IMR-90 (cell line): ENCODE data around the gene DOCK2. TPM values are rescaled to one million over a fixed set of nuclear protein-coding genes. Genes with fewer than 3 reads are reported as not detected.

Source experiments
- ATAC-seq: fragments of 200-7000 bp; cut with Tn5 transposase; 2 replicates; pipeline ENCODE4 v1.9.1; 2020; ENCODE audit warnings: low read depth, mild to moderate bottlenecking, moderate library complexity
- BruUV-seq: library from RNA; stranded (reverse); fragments of 400-500 nt; replicated peaks from 2 replicates; lab custom pipeline; 2021; lab: Mats Ljungman, UMichigan
- CTCF ChIA-PET: fragments of 300-600 bp; formaldehyde crosslinking; extraction: SDS; loops from one replicate; lab custom pipeline; 2021; ENCODE audit warnings: antibody characterized with exemption; lab: Yijun Ruan, JAX
- POLR2A ChIA-PET: fragments of 300-600 bp; sonication (Branson Sonifier 250); formaldehyde crosslinking; loops from one replicate; lab custom pipeline; 2022; ENCODE audit warnings: antibody characterized with exemption; ENCODE audit not compliant: unreplicated experiment; lab: Charles Lee
- DNase-seq: peaks from one replicate; pipeline ENCODE4 v3.0.0; 2013
- H2AFZ ChIP-seq: replicated peaks from 2 replicates; pipeline ENCODE3; 2013; ENCODE audit warnings: low read length, mild to moderate bottlenecking; ENCODE audit not compliant: poor library complexity
- H2AK5ac ChIP-seq: 2 replicates; pipeline ENCODE4 v1.6.1; 2013; ENCODE audit warnings: low read depth, low read length, inconsistent platforms
- H2AK9ac ChIP-seq: replicated peaks from 2 replicates; pipeline ENCODE3; 2013; ENCODE audit warnings: mild to moderate bottlenecking, low read depth, low read length, moderate library complexity; ENCODE audit not compliant: poor library complexity
- H2BK120ac ChIP-seq: 2 replicates; pipeline ENCODE4 v1.6.1; 2013; ENCODE audit warnings: low read depth, low read length, inconsistent platforms
- H2BK15ac ChIP-seq: 3 replicates; pipeline ENCODE4 v1.6.1; 2013; ENCODE audit warnings: low read depth, low read length, inconsistent platforms
- H2BK20ac ChIP-seq: 2 replicates; pipeline ENCODE4 v1.6.1; 2013; ENCODE audit warnings: low read depth, mild to moderate bottlenecking, inconsistent platforms, low read length, moderate library complexity
- H2BK5ac ChIP-seq: 2 replicates; pipeline ENCODE4 v1.6.1; 2013; ENCODE audit warnings: mild to moderate bottlenecking, low read depth, low read length, inconsistent platforms; ENCODE audit not compliant: poor library complexity, severe bottlenecking
- H3K14ac ChIP-seq: replicated peaks from 2 replicates; pipeline ENCODE4 v1.6.1; 2013; ENCODE audit warnings: low read depth, low read length, inconsistent platforms
- H3K18ac ChIP-seq: 2 replicates; pipeline ENCODE4 v1.6.1; 2013; ENCODE audit warnings: low read depth, low read length, control low read depth
- H3K23ac ChIP-seq: 2 replicates; pipeline ENCODE4 v1.6.1; 2013; ENCODE audit warnings: low read depth, low read length, inconsistent platforms
- H3K27ac ChIP-seq: 2 replicates; pipeline ENCODE4 v1.5.1; 2013; ENCODE audit warnings: mild to moderate bottlenecking, control low read depth, low read length; ENCODE audit not compliant: insufficient read depth
- H3K27me3 ChIP-seq: 2 replicates; pipeline ENCODE4 v1.6.1; 2013; ENCODE audit warnings: low read length; ENCODE audit not compliant: control insufficient read depth, insufficient read depth
- H3K36me3 ChIP-seq: 2 replicates; pipeline ENCODE4 v1.6.1; 2013; ENCODE audit warnings: low read length, mixed read lengths; ENCODE audit not compliant: control insufficient read depth, insufficient read depth
- H3K4ac ChIP-seq: 2 replicates; pipeline ENCODE4 v1.6.1; 2013; ENCODE audit warnings: low read depth, low read length, inconsistent platforms
- H3K4me1 ChIP-seq: 2 replicates; pipeline ENCODE4 v1.6.1; 2013; ENCODE audit warnings: low read length, mixed read lengths; ENCODE audit not compliant: control insufficient read depth, insufficient read depth
- H3K4me2 ChIP-seq: 2 replicates; pipeline ENCODE4 v1.6.1; 2013; ENCODE audit warnings: low read depth, mild to moderate bottlenecking, control low read depth, low read length, moderate library complexity
- H3K4me3 ChIP-seq: 2 replicates; pipeline ENCODE4 v1.5.1; 2013; ENCODE audit warnings: low read depth, mild to moderate bottlenecking, control low read depth, low read length, moderate library complexity; ENCODE audit not compliant: insufficient read depth
- H3K56ac ChIP-seq: 2 replicates; pipeline ENCODE4 v1.6.1; 2013; ENCODE audit warnings: low read length, inconsistent platforms; ENCODE audit not compliant: insufficient read depth; ENCODE audit errors: extremely low read depth
- H3K79me1 ChIP-seq, 2 experiments: 2 replicates each; pipeline ENCODE4 v1.6.1; 2013; ENCODE audit warnings: low read length in 2 of 2, inconsistent platforms in 1 of 2, low read depth in 1 of 2
- H3K9ac ChIP-seq: 2 replicates; pipeline ENCODE4 v1.6.1; 2013; ENCODE audit warnings: low read depth, low read length, control low read depth
- H3K9me1 ChIP-seq: 2 replicates; pipeline ENCODE4 v1.6.1; 2013; ENCODE audit warnings: low read length, inconsistent platforms; ENCODE audit not compliant: insufficient read depth
- H3K9me3 ChIP-seq: 2 replicates; pipeline ENCODE4 v1.6.1; 2013; ENCODE audit warnings: low read length; ENCODE audit not compliant: control insufficient read depth, insufficient read depth
- H4K20me1 ChIP-seq: 2 replicates; pipeline ENCODE4 v1.6.1; 2013; ENCODE audit warnings: low read length, inconsistent platforms; ENCODE audit not compliant: insufficient read depth
- H4K5ac ChIP-seq: 2 replicates; pipeline ENCODE4 v1.6.1; 2013; ENCODE audit warnings: mild to moderate bottlenecking, low read depth, low read length, control low read depth
- H4K8ac ChIP-seq, 2 experiments: 2 replicates each; pipeline ENCODE4 v1.6.1; 2013; ENCODE audit warnings: low read depth in 2 of 2, low read length in 2 of 2, control low read depth in 1 of 2, inconsistent platforms in 1 of 2
- H4K91ac ChIP-seq: 2 replicates; pipeline ENCODE4 v1.6.1; 2013; ENCODE audit warnings: low read depth, low read length, inconsistent platforms; ENCODE audit not compliant: insufficient read depth
- SMC3 ChIP-seq: fragments of 150-350 bp; IDR thresholded peaks from 2 replicates; pipeline ENCODE4 v1.6.1; 2016; ENCODE audit warnings: low read depth, mild to moderate bottlenecking, antibody characterized with exemption, low read length, moderate library complexity
- WGBS, 2 experiments: methylation state at CpG; one replicate each; pipeline versions ENCODE4 v1.1.5 to v1.1.7; 2013; ENCODE audit warnings: missing lambda C conversion rate in 2 of 2; ENCODE audit not compliant: insufficient read length in 1 of 2; ENCODE audit errors: extremely low coverage in 2 of 2; 5-methylcytosine and 5-hydroxymethylcytosine counted together
- dilution Hi-C: fragments of 300-500 bp; cut with HindIII; formaldehyde crosslinking; loops from one replicate; pipeline ENCODE4 v1.14.3; 2018; ENCODE audit warnings: low sequenced_read_pairs; ENCODE audit not compliant: unreplicated experiment
- in situ Hi-C: fragments of 300-500 bp; cut with MboI; formaldehyde crosslinking; loops from 3 replicates; pipeline ENCODE4 v1.14.3; 2019; ENCODE audit warnings: low sequenced_read_pairs, inconsistent platforms, mixed read lengths
- intact Hi-C: fragments of 100-400 bp; cut with micrococcal nuclease; formaldehyde crosslinking; loops from 2 replicates; pipeline ENCODE4 v1.10.0; 2022
- microRNA-seq, 2 experiments: library from miRNA; stranded (forward) in 1 of 2; unstranded in 1 of 2; fragments of 10-50 nt in 1 of 2; fragments of <30 nt in 1 of 2; gene quantifications in 1 of 2; microRNA quantifications in 1 of 2; one replicate each; pipeline versions ENCODE3 to v1.1.0; 2013 to 2020; ENCODE audit not compliant: insufficient read depth in 1 of 2, insufficient read length in 1 of 2, unreplicated experiment in 1 of 2
- polyA plus RNA-seq, 3 experiments: library from polyadenylated mRNA; depleted of rRNA; stranded (reverse); fragments of >200 nt; gene quantifications; 2 replicates each; pipeline ENCODE4 v1.2.3, GENCODE V29; 2012; ENCODE audit warnings: low replicate concordance in 1 of 3
- small RNA-seq, 5 experiments: library from RNA; depleted of rRNA; stranded (forward); fragments of <200 nt; gene quantifications; one replicate each; pipeline ENCODE3, GENCODE V24; 2012
- total RNA-seq: library from RNA; depleted of rRNA; stranded (reverse); fragments of >200 nt; gene quantifications from 2 replicates; pipeline ENCODE4 v1.2.3, GENCODE V29; 2012; rRNA removed

DOCK2 gene
- total and polyA plus RNA-seq, 2 of the 4 experiments (the other 2 are of a cell fraction), result 0.72 to 3.0 TPM

- Histone ChIP-seq H3K4ac (no peak overlapping the region), H3K56ac (no peak overlapping the region), H3K79me1 (no peaks in the 10 kb centered on the region), H2AK9ac (no peak overlapping the region), H2AFZ (no peak overlapping the region), H2BK15ac (no peak overlapping the region), H3K9me1 (no peaks in the 10 kb centered on the region), H2BK120ac (no peak overlapping the region), H4K20me1 (no peaks in the 10 kb centered on the region), H3K23ac (no peak overlapping the region), H3K9ac (no peak overlapping the region), H2AK5ac (no peak overlapping the region), H3K36me3 (no peaks in the 10 kb centered on the region), H4K8ac (0 out of 4 replicates have a peak overlapping the region, but pooled peaks of 1 of the 2 experiments have one; percentile 69), H3K4me3 (no peak overlapping the region), H3K18ac (no peak overlapping the region), H3K27ac (no peak overlapping the region), H4K5ac (no peak overlapping the region), H3K4me2 (no peak overlapping the region), H3K9me3 (no peaks in the 10 kb centered on the region), H3K4me1 (no peaks in the 10 kb centered on the region), H3K14ac (no peak overlapping the region), H2BK5ac (no peak overlapping the region), H3K27me3 (no peaks in the 10 kb centered on the region), H2BK20ac (no peak overlapping the region), H4K91ac (no peak overlapping the region; the same call in 1 of the 2 replicates)
- POLR2A ChIA-PET, result no interaction called here
- 100% methylated on average over 2 of the region's 4 CpGs; no CpG with 5 or more reads in 1 of the 2 experiments for whole genome bisulfite sequencing, 2 experiments
- in situ Hi-C loops (no loop called here), dilution Hi-C loops (no loop called here), intact Hi-C loops (no loop called here)
- CTCF ChIA-PET, result no interaction called here
- no TSS peak for BruUV-seq
- DNase-seq, result peak; percentile 44
- peak; percentile 46; the same call in 1 of the 2 replicates for ATAC-seq
- no peak for TF ChIP-seq SMC3
Measured at GRCh38 chr5:170132269-170132975, 495.3 kb downstream of the DOCK2 start.

Small RNA genes within 50 kb of the gene (microRNA-seq; reads per million reads assigned to microRNA genes)
- 0 reads per million in 2 experiments for gene MIR378E

Small RNA genes within 50 kb of the gene (small RNA-seq; reads per million reads assigned to genes)
- gene MIR378E, result 0 reads per million in 5 experiments

Other genes with a start within 250 kb of the DOCK2 start
- 18.8 and 48.6 TPM in 2 replicates for gene SPDL1, start 53.5 kb upstream of the DOCK2 start, total RNA-seq
- gene SPDL1, start 53.5 kb upstream of the DOCK2 start, polyA plus RNA-seq (2012; rRNA removed), result 23.9 and 29.4 TPM in 2 replicates